Activated CD4-positive, alpha-beta T cell treated with anti-CD3 and anti-CD28 coated beads, Interleukin-2, amount 50 U/mL, for 4 hours (primary cell): Measurements from ENCODE around the gene MRFAP1.
"Not testable (repeated sequence)": the region's sequence is repeated elsewhere in the genome, so short reads cannot be mapped to it uniquely, and the experiment has no call there.

Experiments used
- DNase-seq, 2 experiments: peaks; one replicate each; pipeline ENCODE4 v3.0.0-alpha.2; 2020

The MRFAP1 gene

DNA sequence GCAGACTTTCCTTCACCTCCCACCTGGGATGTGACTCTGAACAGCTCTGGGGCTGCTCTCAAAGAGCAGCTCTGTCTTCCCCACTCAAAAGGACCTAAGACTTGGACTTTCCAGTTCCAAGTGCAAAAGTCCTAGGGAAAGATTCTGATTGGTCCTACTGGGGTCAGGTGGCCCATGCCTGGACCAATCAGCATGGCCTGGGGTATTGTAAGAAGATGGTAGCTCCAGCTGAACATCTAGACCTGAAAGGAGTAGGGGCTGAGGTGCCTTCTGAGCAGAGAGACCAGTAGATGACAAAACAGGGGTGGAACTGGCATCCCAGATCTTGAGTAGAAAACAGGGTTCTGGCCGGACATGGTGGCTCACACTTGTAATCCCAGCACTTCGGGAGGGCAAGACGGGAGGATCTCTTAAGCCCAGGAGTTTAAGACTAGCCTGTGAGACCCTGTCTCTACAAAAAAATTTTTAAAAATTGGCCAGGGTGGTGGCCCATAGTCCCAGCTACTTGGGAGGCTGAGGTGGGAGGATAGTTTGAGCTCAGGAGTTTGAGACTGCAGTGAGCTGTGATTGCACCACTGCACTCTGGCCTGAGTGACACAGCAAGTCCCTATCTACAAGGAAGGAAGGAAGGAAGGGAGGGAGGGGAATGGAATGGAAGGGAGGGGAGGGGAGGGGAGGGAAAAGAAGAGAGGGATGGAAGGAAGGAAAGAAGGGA is 27.4 kb upstream of the MRFAP1 start:
- DNase-seq: no peak

DNA sequence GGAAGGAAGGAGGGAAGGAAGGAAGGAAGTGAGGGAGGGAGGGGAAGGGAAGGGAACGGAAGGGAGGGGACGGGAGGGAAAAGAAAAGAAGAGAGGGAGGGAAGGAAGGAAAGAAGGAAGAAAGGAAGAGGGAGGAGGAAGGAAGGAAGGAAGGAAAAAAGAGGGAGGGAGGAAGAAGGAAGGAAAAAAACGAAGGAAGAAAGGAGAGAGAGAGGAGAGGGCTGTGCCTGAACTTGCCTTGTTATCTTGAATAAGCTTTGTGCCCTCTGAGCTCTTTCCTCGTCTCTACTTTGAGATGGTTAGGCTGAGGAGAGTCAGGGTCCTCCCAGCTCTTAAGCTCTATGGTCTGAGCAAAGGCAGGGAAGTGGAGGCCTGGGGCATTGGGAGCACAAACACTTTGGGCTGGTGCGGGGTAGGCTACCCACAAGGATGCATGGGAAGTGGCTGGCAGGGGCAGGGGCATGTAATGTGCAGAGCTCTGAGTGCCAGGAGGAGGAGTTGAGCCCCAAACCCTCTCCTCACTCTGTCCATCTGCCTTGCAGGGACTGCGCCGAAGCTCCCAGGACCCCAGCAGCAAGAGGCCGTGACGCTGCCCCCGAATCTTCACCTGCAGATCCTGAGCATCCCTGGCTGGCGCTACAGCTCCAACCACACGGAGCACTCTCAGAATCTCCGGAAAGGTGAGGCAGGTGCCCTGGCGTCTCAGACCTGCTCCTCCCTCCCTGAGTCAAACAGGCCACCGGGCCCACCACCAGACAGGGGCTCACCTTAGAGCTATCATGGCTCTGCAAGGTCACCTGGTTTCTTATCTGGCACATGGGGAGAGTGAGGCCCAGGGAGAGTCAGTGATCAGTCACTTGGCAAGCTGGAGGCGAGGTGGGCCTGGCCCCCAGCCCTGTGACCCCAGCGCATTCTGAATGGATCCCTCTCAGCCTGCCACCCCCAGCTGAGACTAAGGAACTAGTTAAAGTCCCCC is 26.5 kb upstream of the MRFAP1 start:
- DNase-seq: no peak

DNA sequence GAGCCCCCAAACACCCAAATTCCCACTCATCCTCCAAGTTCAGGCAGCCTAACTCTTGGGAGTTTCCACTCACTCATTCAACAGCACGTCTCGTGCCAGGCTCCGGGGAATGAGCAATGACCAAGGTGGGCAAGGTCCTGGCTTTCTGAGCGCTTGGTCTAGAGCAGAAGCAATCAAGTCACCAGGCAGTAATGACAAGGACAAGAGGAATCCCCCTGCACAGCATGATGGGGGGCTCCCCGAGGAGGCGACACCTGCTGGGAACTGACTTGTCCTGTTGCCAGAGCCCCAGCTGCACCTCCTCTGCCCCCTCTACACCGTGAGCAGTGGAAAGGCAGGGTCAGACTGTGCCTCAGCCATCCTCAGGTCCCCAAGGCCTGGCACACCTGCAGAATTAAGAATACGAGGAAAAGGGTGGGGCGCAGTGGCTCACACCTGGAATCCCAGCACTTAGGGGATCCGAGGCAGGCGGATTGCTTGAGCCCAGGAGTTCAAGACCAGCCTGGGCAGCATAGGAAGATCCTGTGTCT is 25.7 kb upstream of the MRFAP1 start:
- no peak for DNase-seq

DNA sequence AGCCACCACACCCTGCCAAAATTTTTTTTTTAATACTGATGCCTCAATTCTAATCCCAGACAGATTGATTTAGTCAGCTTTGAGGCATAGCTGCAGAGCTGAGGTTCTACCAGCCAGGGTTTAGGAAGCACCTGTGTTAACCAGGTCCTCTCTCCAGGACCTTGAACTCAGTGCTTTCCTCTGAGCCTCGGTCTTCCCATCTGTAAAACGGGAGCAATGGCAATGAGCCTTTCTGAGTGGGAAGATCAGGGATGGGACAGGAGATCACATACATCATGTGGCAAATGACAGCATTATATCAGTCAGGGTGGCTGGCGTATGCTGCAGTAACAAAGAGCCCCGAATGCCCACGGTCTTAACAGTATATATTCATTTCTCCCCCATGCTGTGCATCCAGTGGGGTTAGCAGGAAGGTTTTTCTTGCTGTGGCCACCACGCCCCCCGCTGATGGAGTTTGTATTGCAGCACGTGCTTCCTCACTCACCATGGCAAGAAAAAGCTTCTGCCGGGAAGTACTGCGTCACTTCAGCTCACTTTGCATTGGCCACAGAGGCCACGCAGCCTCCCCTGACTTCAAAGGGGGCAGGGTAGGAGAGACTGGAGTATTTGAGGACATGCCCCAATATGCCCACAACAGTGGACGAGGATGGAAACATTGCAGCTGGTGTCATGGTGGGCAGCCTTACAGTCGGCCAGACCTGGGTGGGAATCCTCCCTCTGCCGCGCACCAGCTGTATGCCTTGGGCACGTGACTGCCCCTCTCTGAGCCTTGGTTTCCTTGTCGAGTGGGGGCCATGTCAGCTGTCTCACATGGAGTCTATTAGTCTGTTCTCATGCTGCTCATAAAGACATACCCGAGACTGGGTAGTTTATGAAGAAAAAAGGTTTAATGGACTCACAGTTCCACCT is 24.1 kb upstream of the MRFAP1 start:
- no peak for DNase-seq

DNA sequence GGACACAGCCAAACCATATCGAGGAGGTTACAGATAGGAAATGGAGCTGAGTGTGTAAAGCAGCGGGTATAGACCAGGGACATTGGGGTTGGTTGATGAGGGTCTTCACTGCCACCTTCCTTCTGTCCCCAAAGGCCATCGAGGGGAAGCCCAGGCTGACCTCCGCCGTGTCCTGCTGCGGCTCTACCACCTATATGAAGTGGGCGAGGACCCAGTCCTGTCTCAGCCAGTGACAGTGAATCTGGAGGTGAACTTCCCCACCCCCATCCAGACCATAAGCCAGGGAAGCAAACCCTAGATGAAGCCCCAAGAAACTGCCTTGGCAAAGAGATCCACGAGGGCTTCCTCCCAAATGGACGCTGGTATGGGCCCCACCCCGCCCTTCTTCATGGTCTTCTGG is 23.2 kb upstream of the MRFAP1 start:
- DNase-seq: no peak

DNA sequence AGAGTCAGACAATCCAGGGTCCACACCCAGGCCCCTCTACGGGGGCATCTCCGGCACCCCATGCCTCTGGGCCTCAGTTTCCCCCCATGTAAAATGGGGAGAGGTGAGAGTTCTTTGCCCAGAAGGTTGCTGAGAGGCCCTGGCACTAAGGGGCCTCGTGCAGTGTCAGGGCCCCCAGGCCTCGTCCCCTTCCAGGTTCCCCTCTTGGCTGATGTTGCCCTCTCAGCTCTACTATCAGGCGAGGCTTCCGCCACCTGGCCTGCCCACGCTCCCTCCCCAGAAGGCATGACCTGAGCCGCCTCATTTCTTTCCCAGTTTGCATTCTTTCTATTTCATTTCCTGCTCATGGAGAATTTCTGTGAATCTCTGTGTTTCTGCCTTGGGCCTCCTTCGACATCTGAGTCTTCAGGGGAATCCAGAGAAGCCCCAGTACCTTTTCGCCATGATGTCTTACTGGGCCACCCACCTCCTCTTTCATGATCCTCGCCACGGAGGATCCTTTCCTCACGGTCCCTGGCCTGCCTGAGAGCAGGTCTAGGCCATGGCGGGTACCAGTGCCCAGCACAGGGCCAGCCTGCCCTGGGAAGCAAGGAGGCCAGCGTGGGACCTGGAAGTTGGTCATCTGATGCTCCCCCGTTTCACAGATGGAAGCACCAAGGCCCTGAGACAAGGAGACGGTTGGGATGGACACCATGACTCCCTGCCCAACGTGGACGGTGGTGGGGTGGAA is 21.9 kb upstream of the MRFAP1 start:
- DNase-seq: no peak

DNA sequence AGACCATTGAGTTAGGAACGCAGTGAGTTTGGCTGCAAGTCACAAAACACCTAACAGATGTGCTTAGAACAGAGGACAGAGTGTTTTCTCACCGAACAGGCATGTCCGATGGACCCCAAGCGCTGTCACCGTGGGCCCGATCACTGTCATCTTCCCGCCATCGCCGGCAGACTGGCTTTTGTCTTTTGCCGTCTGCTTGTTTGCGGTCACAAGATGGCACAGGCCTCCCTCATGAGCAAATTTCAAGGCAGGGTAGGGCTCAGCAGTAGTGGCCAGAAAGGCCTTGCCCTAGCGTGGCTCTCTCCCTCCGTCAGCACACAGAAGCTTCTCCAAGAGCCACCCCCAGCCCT is 21.4 kb upstream of the MRFAP1 start:
- no peak for DNase-seq

DNA sequence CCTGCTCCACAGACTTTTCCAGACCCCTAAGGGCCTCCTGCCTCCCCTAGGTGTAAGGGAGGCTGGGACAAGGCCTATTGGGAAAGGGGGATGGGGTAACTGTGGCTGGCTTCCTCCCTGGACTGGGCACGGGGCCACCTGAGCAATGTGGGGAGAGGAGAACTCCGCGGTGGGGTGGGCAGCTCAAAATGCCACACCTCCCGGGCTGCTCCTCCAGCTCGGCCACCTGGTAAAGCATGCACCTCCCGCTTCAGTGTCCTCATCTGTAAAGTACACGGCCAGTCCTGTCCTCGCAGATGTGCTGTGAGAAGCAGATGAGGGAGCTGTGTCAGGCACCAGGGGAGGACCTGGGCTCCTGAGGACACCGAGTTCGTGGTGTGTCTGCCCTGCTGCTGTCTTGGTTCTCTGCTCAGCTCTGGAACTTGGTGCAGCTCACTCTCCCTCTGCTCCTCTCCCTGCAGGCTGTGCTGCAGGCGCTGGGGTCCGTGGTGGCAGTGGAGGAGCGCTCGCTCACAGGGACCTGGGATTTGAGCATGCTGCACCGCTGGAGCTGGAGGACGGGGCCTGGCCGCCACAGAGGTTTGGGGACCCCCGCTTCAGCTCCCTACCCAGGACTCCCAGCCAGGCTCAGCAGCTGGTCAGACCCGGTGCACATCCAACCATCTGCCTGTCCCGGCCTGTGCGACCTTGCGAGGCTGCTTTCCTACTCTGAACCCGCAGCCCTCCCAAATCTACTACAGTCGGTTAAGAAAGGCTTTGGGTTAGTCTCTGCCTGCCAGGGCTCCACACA is 20.8 kb upstream of the MRFAP1 start:
- DNase-seq: no peak

DNA sequence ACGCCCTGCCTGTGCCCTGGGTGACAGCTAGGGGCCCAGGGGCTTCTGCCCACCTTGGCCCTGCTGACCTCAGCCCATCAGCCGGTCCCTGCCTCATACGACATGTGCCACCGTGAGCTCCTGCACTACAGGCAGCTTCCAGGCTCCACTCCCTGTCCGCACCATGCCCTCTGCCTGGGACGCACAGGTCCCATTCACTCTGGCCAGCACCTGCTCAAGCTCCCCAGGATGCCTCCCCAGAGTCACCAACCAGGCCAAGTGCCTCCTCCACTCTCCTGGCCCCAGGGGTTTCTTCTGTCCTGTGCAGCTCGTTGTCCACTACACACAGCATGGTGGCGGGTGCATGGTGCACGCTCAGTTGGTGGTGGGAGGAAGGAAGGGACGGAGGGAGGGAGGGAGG is 20.2 kb upstream of the MRFAP1 start:
- no peak for DNase-seq

DNA sequence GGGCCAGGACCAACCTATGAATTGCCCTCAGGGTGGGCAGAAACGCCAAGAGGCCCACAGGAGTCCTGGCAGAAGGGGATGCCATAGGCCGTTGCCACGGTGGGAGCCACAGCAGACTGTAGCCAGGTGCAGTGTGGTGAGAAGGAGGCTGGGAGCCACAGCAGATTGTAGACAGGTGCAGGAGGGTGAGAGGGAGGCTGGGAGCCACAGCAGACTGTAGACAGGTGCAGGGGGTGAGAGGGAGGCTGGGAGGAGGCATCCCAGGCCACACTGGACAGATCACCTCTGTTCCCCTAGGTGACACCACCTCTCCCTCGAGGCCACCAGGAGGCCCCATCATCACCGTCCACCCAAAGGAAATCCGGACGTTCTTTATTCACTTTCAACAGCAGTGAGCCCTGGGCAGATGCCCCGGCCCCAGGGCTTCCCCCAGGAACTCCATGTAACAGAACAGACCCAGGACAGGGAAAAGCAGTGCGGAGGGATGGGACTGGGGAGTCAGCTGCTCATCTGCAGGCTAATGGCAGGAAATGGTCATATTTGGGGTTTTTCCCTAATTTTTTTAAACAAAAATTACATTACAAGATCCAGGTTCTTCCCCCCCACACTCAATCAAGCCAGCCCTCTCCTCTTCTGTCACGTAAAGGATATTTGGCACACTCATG is 19.5 kb upstream of the MRFAP1 start:
- no peak for DNase-seq

DNA sequence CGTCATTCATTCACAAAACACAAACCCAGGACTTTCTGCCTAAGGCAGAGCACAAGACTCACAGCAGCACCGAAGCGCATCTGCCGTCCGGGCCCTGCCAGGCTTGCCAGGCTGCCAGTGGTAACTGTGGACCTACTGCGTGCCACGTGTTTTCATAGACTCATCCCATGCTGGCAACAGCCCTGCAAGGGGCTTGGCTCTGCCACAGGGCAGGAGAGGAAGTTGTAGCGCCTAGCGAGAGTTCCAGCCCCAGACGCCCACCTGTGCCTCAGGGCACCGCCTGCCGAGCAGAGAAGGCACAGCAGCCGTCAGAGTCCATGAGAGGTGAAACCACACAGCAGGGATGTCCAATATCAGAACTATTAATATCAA is 18.9 kb upstream of the MRFAP1 start:
- DNase-seq: no peak

DNA sequence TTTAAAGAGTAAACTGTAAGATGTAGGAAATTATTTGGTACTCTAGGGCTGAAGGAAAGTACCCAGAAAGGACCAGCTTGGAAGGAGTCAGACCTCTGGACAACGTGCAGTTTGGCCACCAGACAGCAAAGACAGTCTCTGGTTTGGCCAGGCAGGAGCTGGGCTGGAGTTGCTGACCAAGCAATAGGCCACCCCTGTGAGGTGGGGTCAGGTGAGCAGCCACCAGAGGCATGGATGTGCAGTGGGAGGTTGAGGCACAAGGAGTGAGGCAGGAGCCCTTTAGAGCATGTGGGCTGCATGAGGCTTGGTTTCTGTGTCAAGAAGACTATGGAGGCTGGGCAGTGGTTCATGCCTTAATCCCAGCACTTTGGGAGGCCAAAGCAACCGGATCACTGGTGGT is 17.7 kb upstream of the MRFAP1 start:
- DNase-seq: no peak

DNA sequence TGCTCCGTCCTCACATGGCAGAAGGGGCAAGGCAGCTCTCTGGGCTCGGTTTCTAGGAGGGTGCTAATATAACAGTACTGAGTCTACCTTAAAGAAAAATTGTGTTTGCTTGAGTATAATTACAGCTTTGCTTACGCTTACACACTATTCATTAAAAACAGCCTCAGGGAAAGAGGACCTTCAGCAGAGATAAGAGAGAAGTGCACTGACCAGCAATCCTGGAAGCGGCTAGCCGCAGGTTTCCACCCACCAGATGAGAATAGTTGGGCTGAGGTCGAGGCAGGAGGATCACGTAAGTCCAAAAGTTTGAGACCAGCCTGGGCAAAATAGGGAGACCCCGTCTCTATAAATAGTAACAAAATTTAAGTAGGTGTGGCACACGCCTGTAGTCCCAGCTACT is 15.2 kb upstream of the MRFAP1 start:
- no peak for DNase-seq

DNA sequence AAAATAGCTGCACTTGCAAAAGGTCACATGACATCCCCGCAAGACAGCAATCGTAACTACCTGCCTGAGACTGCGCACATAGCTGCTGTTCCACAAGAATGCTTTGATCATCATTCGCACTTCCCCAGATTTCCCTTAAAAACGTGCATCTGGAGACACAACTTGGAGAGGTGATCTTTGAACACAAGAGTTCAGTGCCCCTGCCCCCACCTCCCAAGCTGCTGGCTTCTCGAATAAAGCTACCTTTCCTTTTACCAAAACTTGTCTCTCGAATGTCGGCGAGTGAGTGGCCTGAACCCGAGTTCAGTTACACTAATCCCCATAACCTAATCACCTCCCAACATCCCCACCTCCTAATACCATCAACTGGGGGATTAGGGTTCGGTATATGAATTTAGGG is 14.4 kb upstream of the MRFAP1 start:
- no peak for DNase-seq

DNA sequence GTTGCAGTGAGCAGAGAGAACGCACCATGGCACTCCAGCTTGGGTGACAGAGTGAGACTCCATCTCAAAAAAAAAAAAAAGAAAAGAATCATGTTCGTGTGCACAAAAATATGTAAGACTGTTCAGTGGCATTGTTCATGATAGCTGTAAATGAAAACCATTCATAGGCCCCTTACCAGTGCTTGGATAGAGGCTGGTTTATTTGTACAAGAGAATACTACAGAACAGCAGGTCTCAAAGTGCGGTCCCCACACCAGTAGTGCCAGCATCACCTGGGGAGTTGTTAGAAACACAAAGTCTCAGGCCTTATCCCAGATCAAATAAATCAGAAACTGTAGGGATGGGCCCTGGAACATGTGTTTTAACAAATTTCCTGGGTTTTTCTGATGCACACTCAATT is 12.7 kb upstream of the MRFAP1 start:
- DNase-seq: no peak

DNA sequence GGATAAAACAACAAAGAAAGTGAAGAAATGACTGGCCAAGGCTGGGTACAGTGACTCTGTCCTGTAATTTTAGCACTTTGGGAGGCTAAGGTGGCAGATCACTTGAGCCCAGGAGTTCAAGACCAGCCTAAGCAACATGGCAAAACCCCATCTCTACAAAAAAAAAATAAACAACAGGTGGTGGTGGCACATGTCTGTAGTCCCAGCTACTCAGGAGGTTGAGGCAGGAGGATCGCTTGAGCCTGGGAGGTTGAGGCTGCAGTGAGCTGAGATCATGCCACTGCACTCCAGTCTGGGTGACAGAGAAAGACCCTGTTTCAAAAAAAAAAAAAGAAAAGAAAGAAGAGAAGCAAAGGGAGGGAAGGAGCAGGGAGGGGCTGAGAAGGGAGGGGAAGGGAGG is 12.0 kb upstream of the MRFAP1 start:
- DNase-seq: not testable (repeated sequence)

DNA sequence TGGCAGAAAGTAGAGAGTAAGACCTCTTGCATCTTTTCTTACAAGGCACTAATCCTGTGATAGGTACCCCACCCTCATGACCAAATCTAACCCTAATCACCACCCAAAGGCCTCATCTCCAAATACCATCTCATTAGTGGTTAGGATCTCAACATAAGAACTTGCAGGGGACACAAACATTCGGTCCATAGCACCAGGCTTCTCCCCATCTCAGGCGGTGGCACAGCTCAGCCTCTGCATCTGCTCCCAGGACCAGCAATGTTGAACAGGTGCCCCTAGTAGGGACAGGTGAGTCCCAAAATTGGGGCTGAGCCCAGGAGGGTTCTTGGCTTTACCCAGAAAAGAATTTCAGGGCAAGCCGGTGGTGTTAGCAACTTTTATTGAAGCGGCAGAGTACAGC is 8.4 kb upstream of the MRFAP1 start:
- DNase-seq: no peak

DNA sequence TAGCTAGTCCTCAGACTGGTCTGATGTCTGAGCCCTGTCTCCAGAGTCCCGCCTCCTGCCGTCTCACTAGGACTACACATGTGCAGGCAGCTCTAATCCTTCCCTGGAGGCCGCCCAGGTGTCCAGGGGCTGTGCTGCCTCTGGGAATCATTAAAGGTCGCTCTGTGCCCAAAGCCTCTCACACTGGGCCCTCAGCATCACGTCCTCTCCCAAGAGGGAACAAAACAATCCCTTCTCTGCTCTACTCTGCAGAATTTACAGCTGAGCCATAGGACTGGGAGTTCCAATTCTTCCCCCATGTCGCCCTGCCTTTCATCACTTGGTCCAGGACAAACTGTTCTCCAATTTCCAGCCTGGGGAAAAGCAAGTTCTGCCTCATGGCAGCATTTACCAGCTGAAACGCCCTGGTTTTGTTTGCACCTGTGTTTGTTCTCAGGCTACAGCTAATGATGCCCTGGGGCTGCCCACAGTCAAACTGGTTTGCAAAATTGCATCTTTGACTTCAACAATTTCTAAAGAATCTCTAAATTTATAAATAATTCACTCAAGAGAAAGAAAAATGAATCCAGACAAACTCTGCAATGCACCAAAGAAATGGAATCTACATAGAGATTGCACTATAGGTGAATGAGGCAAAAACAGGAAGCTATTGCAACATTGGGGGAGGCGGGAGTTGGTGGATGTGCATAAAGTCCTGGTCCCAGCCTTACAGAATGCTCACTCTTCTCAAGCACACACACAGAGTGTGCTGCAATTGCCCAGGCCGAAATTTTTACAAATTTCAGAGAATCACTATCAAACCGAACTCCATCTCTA is 7.2 kb upstream of the MRFAP1 start:
- no peak for DNase-seq

DNA sequence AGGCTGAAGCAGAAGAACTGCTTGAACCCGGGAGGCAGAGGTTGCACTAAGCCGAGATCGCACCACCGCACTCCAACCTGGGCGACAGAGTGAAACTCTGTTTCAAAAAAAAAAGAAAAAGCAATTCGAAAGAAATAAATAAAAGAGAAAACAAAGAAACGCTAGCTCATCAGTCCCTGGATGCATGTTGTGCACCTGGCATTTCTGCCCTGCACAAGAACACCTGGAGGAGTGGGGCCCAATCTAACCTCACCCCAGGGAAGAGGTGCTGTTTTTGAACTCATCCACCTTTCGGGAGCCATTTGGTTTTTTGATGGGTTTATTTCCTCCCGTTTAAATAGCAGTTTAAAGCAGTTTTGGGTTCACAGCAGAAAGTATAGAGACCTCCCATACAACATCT is 5.7 kb upstream of the MRFAP1 start:
- DNase-seq: no peak

DNA sequence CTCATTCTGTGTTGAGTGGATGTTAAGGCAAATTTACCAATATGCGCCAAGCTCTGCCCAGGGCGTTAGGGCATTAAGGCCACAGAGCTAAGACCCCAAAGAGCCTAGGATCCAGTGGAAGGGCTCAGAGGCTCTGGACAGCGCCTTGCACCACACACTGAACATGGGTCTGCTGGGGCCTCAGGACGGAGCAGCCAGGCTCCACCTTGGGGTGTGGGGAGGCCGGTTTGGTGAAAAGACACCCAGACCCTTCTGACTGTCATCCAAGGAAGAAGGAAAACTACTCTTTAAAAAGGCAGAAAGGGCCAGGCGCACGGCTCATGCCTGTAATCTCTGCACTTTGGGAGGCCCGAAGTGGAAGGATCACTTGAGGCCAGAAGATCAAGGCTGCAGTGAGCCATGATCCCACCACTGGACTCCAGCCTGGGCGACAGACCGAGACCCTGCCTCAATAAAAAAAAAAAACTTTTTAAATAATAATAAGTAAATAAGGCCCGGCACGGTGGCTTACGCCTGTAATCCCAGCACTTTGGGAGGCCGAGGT is 1.3 kb upstream of the MRFAP1 start:
- DNase-seq: no peak
